ENCODE data around the gene GNAS-AS1.

The GNAS-AS1 gene

GRCh38 chr20:58884966-58885365 is 34.3 kb upstream of the GNAS-AS1 start:
- no peak for DNase-seq

- DNase-seq, result no peak
These were observed 32.6 kb upstream of the GNAS-AS1 start for GRCh38 chr20:58883241-58883691.

GRCh38 chr20:58882704-58883089 is 32.0 kb upstream of the GNAS-AS1 start:
- DNase-seq, result no peak

GRCh38 chr20:58880994-58881752 is 30.5 kb upstream of the GNAS-AS1 start:
- no peak for DNase-seq

GRCh38 chr20:58880441-58880840 is 29.7 kb upstream of the GNAS-AS1 start:
- DNase-seq, result no peak

- no peak for DNase-seq
These were observed 27.7 kb upstream of the GNAS-AS1 start for GRCh38 chr20:58878399-58878798.

GRCh38 chr20:58877976-58878360 is 27.3 kb upstream of the GNAS-AS1 start:
- DNase-seq, result no peak

GRCh38 chr20:58877050-58877975 is 26.6 kb upstream of the GNAS-AS1 start:
- DNase-seq, result no peak

GRCh38 chr20:58876437-58876836 is 25.7 kb upstream of the GNAS-AS1 start:
- DNase-seq, result no peak

- DNase-seq, result no peak
These were observed 24.9 kb upstream of the GNAS-AS1 start for GRCh38 chr20:58875541-58876134.

- no peak for DNase-seq
These were observed 24.4 kb upstream of the GNAS-AS1 start for GRCh38 chr20:58875111-58875510.

- no peak for DNase-seq
These were observed 23.8 kb upstream of the GNAS-AS1 start for GRCh38 chr20:58874469-58874868.

GRCh38 chr20:58871533-58872102 is 20.9 kb upstream of the GNAS-AS1 start:
- no peak for DNase-seq

GRCh38 chr20:58870293-58871014 is 19.8 kb upstream of the GNAS-AS1 start:
- peak; percentile 70 for DNase-seq

GRCh38 chr20:58869662-58870227 is 19.0 kb upstream of the GNAS-AS1 start:
- DNase-seq, result no peak

- DNase-seq, result peak; percentile 29
These were observed 18.1 kb upstream of the GNAS-AS1 start for GRCh38 chr20:58868795-58869194.

- no peak for DNase-seq
These were observed 16.5 kb upstream of the GNAS-AS1 start for GRCh38 chr20:58867211-58867610.

- no peak for DNase-seq
These were observed 15.1 kb upstream of the GNAS-AS1 start for GRCh38 chr20:58865843-58866242.

GRCh38 chr20:58864346-58864745 is 13.6 kb upstream of the GNAS-AS1 start:
- DNase-seq, result peak; percentile 18

- no peak for DNase-seq
These were observed 12.5 kb upstream of the GNAS-AS1 start for GRCh38 chr20:58863044-58863790.

Measured in DMS53 (cell line).